M059J (cell line): Measurements from ENCODE around the gene TNIK. TPM values are rescaled to one million over a fixed set of nuclear protein-coding genes. Genes with fewer than 3 reads are reported as not detected.
A peak's percentile ranks its signal among the peaks of the same experiment; 100 is the strongest.
"Not testable (repeated sequence)": the region's sequence is repeated elsewhere in the genome, so short reads cannot be mapped to it uniquely, and the experiment has no call there.

ENCODE experiments used
- DNase-seq: peaks from one replicate; pipeline ENCODE4 v3.0.0-alpha.2; 2012; ENCODE audit warnings: low read depth
- total RNA-seq: library from RNA; depleted of rRNA; stranded (reverse); fragments of >200 nt; shearing (Covaris generic); gene quantifications from 2 replicates; pipeline ENCODE4 v1.2.3, GENCODE V29; 2014

The TNIK gene
- total RNA-seq, 1 experiment from 2014 or later: 26.3 TPM

- no peak for DNase-seq
Observed at GRCh38 chr3:171387062-171387461, 73.1 kb downstream of the TNIK start.

GRCh38 chr3:171385086-171385485 is 75.1 kb downstream of the TNIK start:
- DNase-seq: no peak

DNA sequence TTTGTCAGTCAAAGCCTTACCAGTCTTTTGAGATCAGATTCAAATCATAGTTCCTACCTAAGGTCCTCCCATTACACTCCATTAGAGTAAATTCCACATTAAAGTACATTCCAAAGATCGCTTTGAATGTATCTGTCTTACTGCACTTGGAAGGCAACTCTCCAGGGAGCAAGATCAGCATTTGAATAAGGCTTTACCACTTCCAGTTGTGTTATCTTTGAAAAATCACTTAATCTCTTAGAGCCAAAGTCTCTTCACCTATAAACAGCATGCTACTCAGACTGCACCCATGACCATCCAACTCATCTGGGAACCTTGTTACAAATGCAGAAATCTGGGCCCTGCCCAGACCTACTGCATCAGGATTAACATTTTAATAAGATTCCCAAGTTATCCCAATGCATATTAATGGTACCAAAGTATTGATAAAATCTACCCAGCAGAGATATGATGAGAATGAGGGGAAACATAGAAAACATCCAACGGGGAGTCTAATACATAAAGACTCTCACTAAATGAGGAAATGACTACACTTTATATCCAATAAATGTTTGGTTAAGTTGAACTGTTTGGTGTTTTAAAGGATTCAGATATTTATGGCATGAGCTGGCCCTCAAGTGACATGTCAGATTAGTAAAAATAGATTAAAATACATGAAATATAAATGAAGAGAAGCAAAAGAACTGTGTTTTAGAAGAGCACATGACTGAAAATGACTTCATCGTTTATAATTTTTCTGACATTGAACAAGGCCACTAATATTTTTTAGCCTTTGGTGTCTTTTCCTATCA is 75.9 kb downstream of the TNIK start:
- DNase-seq: peak; percentile 81

DNA sequence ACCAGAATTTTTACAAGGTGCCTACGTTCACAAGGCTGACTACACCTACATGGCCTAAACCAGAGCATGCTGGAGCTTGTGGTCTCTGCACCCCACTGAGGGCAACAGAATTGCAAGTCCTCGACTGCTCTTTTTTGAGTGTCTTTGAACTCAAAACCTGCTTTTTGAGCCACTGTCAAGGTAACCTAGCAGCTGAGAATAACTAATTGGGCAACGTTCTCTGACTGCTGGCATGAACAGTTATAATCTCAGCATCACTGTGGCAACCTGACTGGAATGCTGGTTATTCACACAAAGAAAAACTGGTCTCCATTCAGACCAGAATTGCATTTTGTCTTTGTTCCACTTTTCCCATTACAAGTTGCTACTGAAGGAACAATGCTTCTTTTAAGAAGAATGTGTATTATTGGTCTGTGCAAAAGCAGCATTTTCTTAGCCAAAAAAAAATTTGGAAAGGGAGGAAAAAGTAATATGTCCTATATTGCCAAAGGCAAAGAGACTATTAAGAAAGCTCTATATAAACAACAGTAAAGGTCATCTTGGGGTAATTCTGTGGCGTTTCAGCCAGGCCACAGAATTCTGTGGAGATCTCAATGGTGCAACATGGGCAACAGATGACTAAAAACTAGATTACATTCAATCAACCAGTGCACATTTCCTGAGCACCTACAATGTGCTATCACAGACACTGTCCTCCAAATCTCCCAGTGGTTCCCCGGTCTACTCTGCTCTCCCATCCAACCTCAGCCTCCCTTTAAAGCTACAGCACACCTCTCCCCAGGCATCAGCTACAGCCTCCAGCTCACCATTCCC is 76.8 kb downstream of the TNIK start:
- peak; percentile 92 for DNase-seq

GRCh38 chr3:171382347-171382746 is 77.9 kb downstream of the TNIK start:
- DNase-seq: not testable (repeated sequence)

GRCh38 chr3:171380711-171381425 is 79.3 kb downstream of the TNIK start:
- DNase-seq: no peak

DNA sequence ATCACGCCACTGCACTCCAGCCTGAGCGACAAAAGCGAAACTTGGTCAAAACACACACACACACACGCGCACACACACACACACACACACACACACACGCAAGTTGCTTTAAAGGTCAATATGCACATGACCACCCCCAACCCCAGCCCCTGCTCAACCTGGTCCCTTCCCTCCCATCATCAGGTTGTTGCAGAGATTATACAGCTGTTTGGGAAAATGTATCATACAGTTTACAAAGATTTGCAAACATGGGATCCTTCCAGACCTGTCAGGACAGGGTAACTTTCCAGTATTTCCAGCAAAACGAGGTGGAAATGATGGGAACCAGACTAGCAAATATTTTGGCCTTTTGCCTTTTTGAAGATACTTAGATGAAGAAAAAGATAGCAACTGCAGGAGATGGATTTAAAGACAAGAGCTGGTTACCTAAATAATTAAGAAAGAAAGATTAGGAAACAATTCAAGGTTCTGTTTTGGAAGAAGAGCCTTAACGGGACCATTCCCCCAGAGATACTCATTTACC is 80.2 kb downstream of the TNIK start:
- DNase-seq: no peak

- peak; percentile 55 for DNase-seq
Observed at GRCh38 chr3:171379281-171379680, 80.9 kb downstream of the TNIK start.

DNA sequence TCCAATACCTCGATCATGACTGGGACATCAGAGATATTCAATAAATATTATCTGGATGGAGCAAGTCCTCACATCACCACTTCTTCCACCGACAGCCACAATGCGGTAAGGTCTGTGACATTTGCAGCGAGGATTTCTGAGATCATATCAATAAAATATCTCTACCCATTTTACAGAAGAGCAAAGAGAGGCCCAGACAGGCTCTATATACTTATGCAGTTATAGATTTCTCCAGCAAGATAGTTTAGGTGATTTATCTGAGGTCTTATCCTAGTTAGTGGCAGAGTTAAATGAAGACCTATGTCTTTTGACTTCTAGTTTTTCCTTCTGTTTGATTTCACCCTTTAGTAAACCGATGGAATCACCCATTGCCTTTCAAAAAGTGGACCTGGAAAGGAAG is 81.6 kb downstream of the TNIK start:
- no peak for DNase-seq

DNA sequence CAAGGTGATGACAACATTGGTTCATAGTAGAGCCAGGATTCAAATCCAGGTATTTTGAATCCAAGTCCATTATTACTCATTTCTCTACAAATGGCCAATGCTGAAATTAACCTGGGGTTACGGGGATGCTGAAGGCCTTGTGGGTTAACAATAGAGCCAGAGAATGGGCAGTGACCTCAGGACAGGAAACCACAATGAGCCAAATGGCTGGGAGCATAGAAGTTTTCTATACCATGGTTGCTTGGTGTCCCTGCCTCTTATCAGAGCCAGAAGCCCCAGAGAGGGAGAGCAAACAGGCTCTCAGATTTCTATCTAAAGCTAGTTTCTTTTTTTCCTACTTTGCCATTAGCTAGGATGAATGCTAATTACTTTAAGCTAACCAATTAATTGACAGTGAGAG is 82.3 kb downstream of the TNIK start:
- DNase-seq: peak; percentile 56

DNA sequence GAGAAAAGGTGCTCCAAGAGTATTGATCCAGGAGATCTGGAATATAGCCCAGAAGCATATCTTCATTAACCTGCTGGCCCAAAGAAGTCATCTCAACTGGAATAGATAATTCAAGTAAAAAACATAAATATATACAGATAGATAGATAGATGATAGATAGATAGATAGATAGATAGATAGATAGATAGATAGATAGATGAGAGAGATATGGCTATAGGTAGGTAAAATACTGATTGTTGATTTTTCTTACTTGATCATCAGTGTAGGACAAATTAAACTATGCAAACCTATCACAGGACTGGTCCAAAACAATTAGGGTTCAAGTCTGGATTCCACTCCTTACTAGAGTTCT is 83.6 kb downstream of the TNIK start:
- DNase-seq: no peak

DNA sequence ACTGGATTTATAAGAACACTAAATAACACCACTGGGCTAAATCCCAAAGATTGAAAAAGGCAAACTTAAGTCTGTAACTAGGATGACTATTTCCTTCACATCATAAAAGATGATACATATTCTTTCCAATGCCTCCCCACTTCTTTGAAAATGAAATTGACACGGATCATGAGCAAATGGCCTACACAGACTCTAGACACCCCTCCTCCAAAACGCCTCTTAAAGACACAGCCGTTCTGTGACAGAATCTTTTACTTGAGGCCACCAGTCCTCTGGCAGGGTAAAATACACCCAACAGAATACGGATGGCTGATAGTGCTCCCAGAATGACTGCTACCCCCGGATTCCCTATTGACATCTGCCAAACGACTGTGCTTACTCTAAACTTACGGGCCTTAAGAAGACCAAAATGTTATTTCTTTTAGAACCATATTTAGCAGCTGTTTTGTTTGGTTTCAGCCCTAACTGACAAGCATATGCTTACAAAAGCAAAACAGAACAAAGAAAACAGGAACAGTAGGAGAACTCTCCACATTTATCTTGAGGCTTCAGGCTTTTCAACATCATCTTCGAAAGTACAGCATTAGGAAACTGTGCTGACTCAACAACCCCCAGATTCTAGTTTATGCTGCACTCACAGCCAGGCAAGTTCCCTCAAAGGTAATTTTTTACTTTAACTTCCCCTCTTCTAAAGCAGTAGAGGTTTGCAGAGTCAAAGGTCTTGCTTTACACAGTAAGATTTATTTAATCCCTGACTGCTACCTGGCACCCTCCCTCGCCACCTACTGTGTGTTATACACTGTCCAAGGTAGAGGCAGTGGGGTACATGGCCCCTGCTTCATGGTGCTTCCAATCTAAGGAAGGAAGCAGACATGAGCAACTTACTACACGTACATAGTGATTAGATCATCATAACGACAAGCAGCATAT is 84.3 kb downstream of the TNIK start:
- peak; percentile 55 for DNase-seq

- peak; percentile 91 for DNase-seq
Observed at GRCh38 chr3:171374661-171375285, 85.4 kb downstream of the TNIK start.

DNA sequence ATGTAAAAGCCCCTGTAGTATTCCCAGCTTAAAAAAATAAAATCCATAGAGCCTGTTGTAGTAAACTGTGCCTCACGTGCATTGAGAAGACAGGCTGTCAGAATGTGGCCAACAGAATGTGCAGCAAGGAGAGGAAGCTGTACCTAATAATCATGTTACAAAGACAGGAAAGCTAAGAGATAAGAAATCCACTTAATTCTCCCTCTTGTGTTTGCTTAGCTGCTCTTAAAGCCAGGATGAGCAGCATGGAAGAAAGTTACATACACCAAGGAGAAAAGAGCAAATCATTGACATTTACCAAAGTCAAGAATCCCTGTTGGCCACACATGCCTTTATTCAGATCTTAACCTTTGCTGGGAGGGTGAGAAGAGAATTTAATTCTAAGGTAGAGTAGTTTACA is 85.9 kb downstream of the TNIK start:
- DNase-seq: peak; percentile 56

- DNase-seq: no peak
Observed at GRCh38 chr3:171373711-171374110, 86.5 kb downstream of the TNIK start.

DNA sequence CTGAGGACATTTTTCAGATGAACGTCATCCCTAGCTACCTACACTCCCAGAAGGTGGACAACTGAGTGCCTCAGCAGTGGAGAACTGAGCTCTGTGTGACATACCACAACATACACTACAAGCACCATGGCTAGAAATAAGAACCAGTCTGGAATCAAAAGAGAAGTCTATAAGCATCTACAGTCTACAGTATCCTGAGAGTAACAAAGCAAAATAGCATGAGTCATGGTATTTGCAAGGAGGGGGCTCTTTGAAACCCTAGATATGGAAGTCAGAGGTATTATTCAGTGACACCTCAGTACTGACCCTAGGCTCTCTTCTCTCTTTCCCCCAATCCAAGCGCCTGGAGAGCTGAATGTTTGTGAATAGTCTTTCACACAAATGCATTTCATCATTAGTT is 87.5 kb downstream of the TNIK start:
- peak; percentile 64 for DNase-seq

DNA sequence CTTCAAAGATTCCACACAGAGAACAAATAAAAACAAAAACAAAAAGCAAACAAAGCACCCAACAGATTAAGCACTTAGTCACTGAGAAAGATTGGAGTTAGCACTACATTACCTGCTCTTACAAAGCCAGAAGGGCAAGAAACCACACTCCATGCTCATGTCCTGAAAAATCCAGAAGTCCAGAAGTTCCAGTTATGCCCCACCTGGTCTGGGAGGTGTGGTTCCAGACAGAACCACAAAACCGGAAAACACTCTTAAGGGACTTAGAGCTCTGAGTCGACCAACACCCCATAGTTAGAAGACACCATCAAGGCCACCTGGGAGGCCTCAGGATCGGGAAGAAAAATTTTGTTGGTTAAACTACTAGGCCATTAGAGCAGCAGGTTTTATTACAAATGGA is 88.9 kb downstream of the TNIK start:
- no peak for DNase-seq

GRCh38 chr3:171369156-171369555 is 91.0 kb downstream of the TNIK start:
- no peak for DNase-seq

GRCh38 chr3:171366738-171367137 is 93.5 kb downstream of the TNIK start:
- DNase-seq: peak; percentile 63

DNA sequence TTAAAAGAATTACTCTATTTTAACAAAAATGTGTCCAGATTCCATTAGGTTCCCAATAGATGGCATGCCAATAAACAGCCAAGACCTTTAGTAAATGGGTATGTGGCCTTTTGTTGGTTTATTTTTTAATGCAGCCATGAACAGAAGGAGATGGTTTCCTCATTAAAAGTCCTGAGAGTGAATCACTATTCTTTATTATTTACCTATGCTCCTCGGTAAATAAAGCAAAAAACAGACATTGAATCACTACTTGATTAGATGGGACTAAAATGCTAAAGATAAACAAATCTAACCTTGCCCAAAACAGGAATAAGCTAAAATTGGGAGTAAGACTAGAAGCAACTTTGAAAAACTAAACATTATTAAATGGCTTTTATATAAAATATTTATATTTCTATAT is 94.2 kb downstream of the TNIK start:
- no peak for DNase-seq

DNA sequence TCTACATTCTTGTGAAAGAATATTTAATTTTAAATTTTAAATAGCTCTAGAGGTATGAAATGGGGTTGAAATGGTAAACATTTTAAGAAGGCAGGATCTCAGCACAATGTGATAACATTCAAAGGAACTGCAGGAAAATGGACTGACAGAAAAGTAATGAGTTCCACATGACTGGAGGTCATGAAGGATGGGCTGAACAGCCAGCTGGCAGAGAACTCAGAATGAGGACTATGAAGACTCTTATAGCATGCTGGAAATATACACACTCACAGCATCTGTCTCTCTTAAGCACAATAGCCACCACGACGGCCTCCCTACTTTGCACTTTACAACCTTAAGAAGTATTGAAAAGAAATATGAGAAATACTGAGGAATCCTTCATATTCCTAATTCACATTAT is 94.7 kb downstream of the TNIK start:
- no peak for DNase-seq
